Natural killer cell (primary cell): ENCODE data around the gene ZNF648. TPM values are rescaled to one million over a fixed set of nuclear protein-coding genes. Genes with fewer than 3 reads are reported as not detected.

Experiments
- ATAC-seq, 3 donors: fragments of 150-1000 bp in 2 of 3; fragments of 200-7000 bp in 1 of 3; cut with Tn5 transposase; 1 replicate in 1 of 3; 2 replicates in 2 of 3; pipeline ENCODE4 v1.10.0; 2021; ENCODE audit warnings: mild to moderate bottlenecking in 2 of 3, moderate library complexity in 2 of 3
- DNase-seq, 2 donors: peaks; one replicate each; pipeline versions ENCODE4 v3.0.0 to v3.0.0-alpha.2; 2013 to 2021; ENCODE audit warnings: mixed read lengths in 1 of 2
- H3K27ac ChIP-seq: one replicate; pipeline ENCODE4 v1.5.1; 2013; ENCODE audit warnings: mild to moderate bottlenecking, low read length
- H3K27me3 ChIP-seq: one replicate; pipeline ENCODE4 v1.6.1; 2013; ENCODE audit warnings: low read length; ENCODE audit not compliant: control insufficient read depth, insufficient read depth
- H3K36me3 ChIP-seq: one replicate; pipeline ENCODE4 v1.6.1; 2013; ENCODE audit warnings: low read length; ENCODE audit not compliant: control insufficient read depth, insufficient read depth
- H3K4me1 ChIP-seq: one replicate; pipeline ENCODE4 v1.6.1; 2013; ENCODE audit warnings: low read length; ENCODE audit not compliant: control insufficient read depth, insufficient read depth
- H3K4me3 ChIP-seq: one replicate; pipeline ENCODE4 v1.5.1; 2013; ENCODE audit warnings: low read length
- H3K9me3 ChIP-seq: one replicate; pipeline ENCODE4 v1.6.1; 2013; ENCODE audit warnings: low read length; ENCODE audit not compliant: control insufficient read depth, insufficient read depth
- H3K27ac Mint-ChIP-seq, 2 donors: one replicate each; pipeline ENCODE4 v1.8.0; 2022; ENCODE audit warnings: mild to moderate bottlenecking in 2 of 2, mixed read lengths in 2 of 2, moderate library complexity in 1 of 2
- H3K27me3 Mint-ChIP-seq, 2 donors: one replicate each; pipeline ENCODE4 v1.8.0; 2022; ENCODE audit warnings: low read depth in 2 of 2, mixed read lengths in 2 of 2
- H3K36me3 Mint-ChIP-seq: one replicate; pipeline ENCODE4 v1.8.0; 2022; ENCODE audit warnings: mixed read lengths
- H3K4me1 Mint-ChIP-seq, 2 donors: one replicate each; pipeline ENCODE4 v1.8.0; 2022; ENCODE audit warnings: mixed read lengths in 2 of 2
- H3K4me3 Mint-ChIP-seq: one replicate; pipeline ENCODE4 v1.8.0; 2022; ENCODE audit warnings: mild to moderate bottlenecking, moderate library complexity, mixed read lengths
- H3K9me3 Mint-ChIP-seq, 2 donors: one replicate each; pipeline ENCODE4 v1.8.0; 2022; ENCODE audit warnings: mixed read lengths in 2 of 2
- WGBS: methylation state at CpG from one replicate; pipeline ENCODE4 v1.1.7; 2013; ENCODE audit warnings: missing lambda C conversion rate; ENCODE audit not compliant: insufficient coverage; 5-methylcytosine and 5-hydroxymethylcytosine counted together
- intact Hi-C: fragments of 100-400 bp; cut with micrococcal nuclease; formaldehyde crosslinking; loops from one replicate; pipeline ENCODE4 v1.14.2; 2022
- total RNA-seq, 4 donors: library from RNA; stranded (reverse); fragments of 120-200 nt in 1 of 4; gene quantifications; one replicate each; pipeline versions ENCODE4 v1.2.3 to v1.2.4, GENCODE V29; 2013 to 2022
- TF ChIP-seq, protein P1 (sequence below): fragments of 200-600 bp; IDR thresholded peaks from one replicate; pipeline ENCODE4 v1.8.0; 2022; ENCODE audit warnings: antibody characterized with exemption

The ZNF648 gene
- total RNA-seq, 3 donors from 2014 or later (not counting 1 experiment from before 2014, with no cell fraction given): not detected

DNA sequence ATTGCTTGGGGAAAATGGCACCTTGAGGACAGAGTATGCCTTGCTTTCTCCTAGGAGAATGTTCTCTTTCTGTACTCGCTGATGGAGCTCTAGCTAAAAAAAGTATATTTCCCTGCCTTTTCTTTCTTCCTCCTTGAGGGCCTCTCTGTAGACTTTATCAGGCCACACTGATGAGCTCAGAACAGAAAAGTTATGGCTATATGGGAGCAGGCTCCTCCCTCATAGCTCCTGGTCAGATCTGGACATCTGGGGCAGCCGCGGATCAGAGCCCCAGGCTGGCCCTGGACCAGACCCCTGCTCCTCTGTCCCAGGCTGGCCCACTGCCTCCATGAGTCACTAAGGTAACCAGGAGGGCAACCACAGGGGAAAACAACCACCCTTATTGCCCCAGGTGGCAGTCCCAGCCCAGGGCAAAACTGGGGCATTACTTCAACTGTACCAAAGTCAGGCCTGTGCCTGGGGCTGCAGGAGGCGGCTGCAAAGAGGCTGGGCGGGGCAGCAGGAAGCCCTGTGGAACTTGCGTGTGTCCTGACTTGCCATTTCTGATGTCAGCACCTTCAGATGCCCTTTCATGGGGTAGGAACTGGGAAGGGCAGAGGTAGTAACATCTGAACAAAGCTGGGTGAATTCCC, 26.3 kb upstream of the ZNF648 start:
- ATAC-seq: no peak
- Histone ChIP-seq H3K27ac (no peak overlapping the region), H3K9me3 (no peaks in the 10 kb centered on the region), H3K4me1 (peaks cover 17% of the 10 kb centered on the region), H3K27me3 (no peaks in the 10 kb centered on the region), H3K4me3 (no peak overlapping the region), H3K36me3 (no peaks in the 10 kb centered on the region)
- WGBS: 83% methylated on average over 6 of the region's 6 CpGs
- no peaks in the 10 kb centered on the region for H3K27me3 Mint-ChIP-seq
- peaks cover 5 to 16% of the 10 kb centered on the region in 2 donors for H3K4me1 Mint-ChIP-seq
- H3K27ac Mint-ChIP-seq: no peak overlapping the region
- intact Hi-C loops: no loop called here
- TF ChIP-seq, protein P1, sequence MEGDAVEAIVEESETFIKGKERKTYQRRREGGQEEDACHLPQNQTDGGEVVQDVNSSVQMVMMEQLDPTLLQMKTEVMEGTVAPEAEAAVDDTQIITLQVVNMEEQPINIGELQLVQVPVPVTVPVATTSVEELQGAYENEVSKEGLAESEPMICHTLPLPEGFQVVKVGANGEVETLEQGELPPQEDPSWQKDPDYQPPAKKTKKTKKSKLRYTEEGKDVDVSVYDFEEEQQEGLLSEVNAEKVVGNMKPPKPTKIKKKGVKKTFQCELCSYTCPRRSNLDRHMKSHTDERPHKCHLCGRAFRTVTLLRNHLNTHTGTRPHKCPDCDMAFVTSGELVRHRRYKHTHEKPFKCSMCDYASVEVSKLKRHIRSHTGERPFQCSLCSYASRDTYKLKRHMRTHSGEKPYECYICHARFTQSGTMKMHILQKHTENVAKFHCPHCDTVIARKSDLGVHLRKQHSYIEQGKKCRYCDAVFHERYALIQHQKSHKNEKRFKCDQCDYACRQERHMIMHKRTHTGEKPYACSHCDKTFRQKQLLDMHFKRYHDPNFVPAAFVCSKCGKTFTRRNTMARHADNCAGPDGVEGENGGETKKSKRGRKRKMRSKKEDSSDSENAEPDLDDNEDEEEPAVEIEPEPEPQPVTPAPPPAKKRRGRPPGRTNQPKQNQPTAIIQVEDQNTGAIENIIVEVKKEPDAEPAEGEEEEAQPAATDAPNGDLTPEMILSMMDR: no peak
- DNase-seq: peak in 1 of 2 donors; percentile 68
- no peaks in the 10 kb centered on the region for H3K36me3 Mint-ChIP-seq
- no peak overlapping the region for H3K4me3 Mint-ChIP-seq
- no peaks in the 10 kb centered on the region for H3K9me3 Mint-ChIP-seq

DNA sequence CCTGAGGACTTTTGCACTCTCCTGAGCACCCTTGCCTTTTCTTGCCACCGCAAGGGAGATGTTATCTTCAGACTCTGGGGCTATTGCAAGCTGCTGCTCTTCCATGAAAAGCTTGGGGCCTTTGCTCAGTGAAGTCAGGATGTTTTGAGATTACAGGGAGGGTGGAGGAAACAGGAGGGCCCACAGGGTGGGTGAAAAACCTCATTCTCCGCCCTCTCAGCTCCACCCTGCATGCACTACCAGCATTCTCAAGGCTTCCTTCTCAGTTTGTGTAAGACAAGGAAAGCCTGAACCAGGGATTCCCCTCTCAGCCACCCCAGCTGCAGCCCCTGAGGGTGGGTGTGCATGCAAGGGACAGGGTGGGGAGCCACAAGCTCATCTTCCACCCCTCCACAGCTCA, 25.8 kb upstream of the ZNF648 start:
- intact Hi-C loops: no loop called here
- Mint-ChIP-seq H3K9me3 (no peaks in the 10 kb centered on the region), H3K36me3 (no peaks in the 10 kb centered on the region), H3K27me3 (no peaks in the 10 kb centered on the region), H3K4me1 (peaks cover 5 to 16% of the 10 kb centered on the region in 2 donors), H3K4me3 (no peak overlapping the region), H3K27ac (no peak overlapping the region)
- H3K27ac ChIP-seq: no peak overlapping the region
- H3K27me3 ChIP-seq: no peaks in the 10 kb centered on the region
- no peak overlapping the region for H3K4me3 ChIP-seq
- H3K9me3 ChIP-seq: no peaks in the 10 kb centered on the region
- DNase-seq: peak in 1 of 2 donors; percentile 52
- ATAC-seq: no peak
- H3K36me3 ChIP-seq: no peaks in the 10 kb centered on the region
- TF ChIP-seq, protein P1: no peak
- 40% methylated on average over 2 of the region's 2 CpGs for WGBS
- peaks cover 17% of the 10 kb centered on the region for H3K4me1 ChIP-seq

DNA sequence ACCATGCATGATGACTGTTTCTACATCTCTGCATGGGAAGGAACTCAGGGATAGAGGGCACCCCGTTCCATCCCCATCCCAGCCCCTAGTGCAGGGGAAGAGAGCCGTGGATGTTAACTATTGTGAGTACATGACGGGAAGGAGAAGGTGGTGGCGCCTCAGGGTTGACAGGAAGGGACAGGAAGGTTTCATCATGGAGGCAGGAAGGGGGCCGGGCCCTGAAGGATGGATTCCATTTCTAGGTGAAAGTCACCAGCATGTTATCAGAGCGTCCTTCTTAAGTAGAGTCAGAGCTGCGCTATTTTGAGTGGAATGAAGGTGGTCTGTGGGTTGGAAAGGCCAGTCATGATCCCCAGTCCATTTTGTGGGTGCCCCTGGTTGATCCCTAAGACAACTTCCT, 25.1 kb upstream of the ZNF648 start:
- Mint-ChIP-seq H3K36me3 (no peaks in the 10 kb centered on the region), H3K27me3 (no peaks in the 10 kb centered on the region), H3K9me3 (no peaks in the 10 kb centered on the region), H3K4me1 (peaks cover 5 to 16% of the 10 kb centered on the region in 2 donors), H3K4me3 (no peak overlapping the region), H3K27ac (no peak overlapping the region)
- Histone ChIP-seq H3K27ac (no peak overlapping the region), H3K9me3 (no peaks in the 10 kb centered on the region), H3K36me3 (no peaks in the 10 kb centered on the region), H3K27me3 (no peaks in the 10 kb centered on the region), H3K4me3 (no peak overlapping the region), H3K4me1 (peaks cover 17% of the 10 kb centered on the region)
- intact Hi-C loops: no loop called here
- ATAC-seq (no peak), DNase-seq (no peak)
- 95% methylated on average over 7 of the region's 7 CpGs for WGBS
- TF ChIP-seq, protein P1: no peak

DNA sequence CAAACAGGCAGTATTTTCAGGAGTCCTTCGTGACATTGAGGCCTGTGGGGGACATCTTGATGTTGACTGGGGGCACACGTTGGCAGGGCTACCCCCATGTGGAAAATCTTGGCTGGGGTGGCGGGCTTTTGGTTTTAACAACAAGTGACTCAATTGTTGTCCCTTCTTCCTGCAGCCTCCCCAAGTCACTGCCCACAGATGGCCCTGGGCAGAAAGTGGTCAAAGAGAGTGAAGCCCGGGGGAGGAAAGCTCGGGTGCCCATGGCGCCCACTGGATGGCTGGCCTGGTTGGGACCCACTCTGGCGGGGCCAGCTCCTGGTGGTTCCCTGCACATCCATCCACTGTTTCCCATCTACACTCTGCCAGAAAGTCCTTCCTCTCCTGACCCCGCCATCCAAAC, 24.6 kb upstream of the ZNF648 start:
- no peaks in the 10 kb centered on the region for H3K36me3 ChIP-seq
- intact Hi-C loops: no loop called here
- H3K27me3 Mint-ChIP-seq: no peaks in the 10 kb centered on the region
- no peaks in the 10 kb centered on the region for H3K9me3 ChIP-seq
- no peak overlapping the region for H3K4me3 ChIP-seq
- H3K9me3 Mint-ChIP-seq: no peaks in the 10 kb centered on the region
- no peaks in the 10 kb centered on the region for H3K27me3 ChIP-seq
- peaks cover 17% of the 10 kb centered on the region for H3K4me1 ChIP-seq
- ATAC-seq: no peak
- no peak overlapping the region for H3K27ac ChIP-seq
- H3K4me1 Mint-ChIP-seq: peaks cover 5 to 16% of the 10 kb centered on the region in 2 donors
- no peak overlapping the region for H3K27ac Mint-ChIP-seq
- no peaks in the 10 kb centered on the region for H3K36me3 Mint-ChIP-seq
- no peak for DNase-seq
- TF ChIP-seq, protein P1: no peak
- 76% methylated on average over 8 of the region's 8 CpGs for WGBS
- H3K4me3 Mint-ChIP-seq: no peak overlapping the region
